ENCODE measurements around the gene ZNF891.

ZNF891 gene

GRCh38 chr12:133058203-133059113, 71.6 kb downstream of the ZNF891 start:
- DNase-seq = no peak

- no peak for DNase-seq
Observed at GRCh38 chr12:133057446-133057845, 72.6 kb downstream of the ZNF891 start.

Measured in activated effector memory CD4-positive, alpha-beta T cell treated with anti-CD3 and anti-CD28 coated beads, Interleukin-2, amount 50 U/mL, for 16 hours (primary cell).